ENCODE data around the gene CSNK2B. TPM values are rescaled to one million over a fixed set of nuclear protein-coding genes. Genes with fewer than 3 reads are reported as not detected.

The CSNK2B gene
- polyA plus RNA-seq, 3 donors from 2014 or later = 253 to 291 (median 289) TPM

GRCh38 chr6:31659649-31660380 is 6.1 kb upstream of the CSNK2B start:
- H3K27ac Mint-ChIP-seq = peak overlapping the region; percentile 83 to 93 (median 88)
- peaks cover 7 to 18% (median 8%) of the 10 kb centered on the region in 3 donors for H3K36me3 Mint-ChIP-seq
- peaks cover 77 to 84% of the 10 kb centered on the region in 2 donors for H3K4me1 Mint-ChIP-seq
- peaks cover 3 to 8% (median 6%) of the 10 kb centered on the region in 3 donors for H3K27me3 Mint-ChIP-seq (ENCODE audit: low read depth in 3 of 3)
- no peaks in the 10 kb centered on the region for H3K9me3 Mint-ChIP-seq
- peak in 1 of 3 donors; percentile 17 for DNase-seq
- H3K4me3 Mint-ChIP-seq = peak overlapping the region; percentile 87 to 91 (median 90)

- Mint-ChIP-seq H3K36me3 (peaks cover 8 to 19% (median 8%) of the 10 kb centered on the region in 3 donors), H3K9me3 (no peaks in the 10 kb centered on the region), H3K27me3 (ENCODE audit: low read depth in 3 of 3) (peaks cover 9 to 12% (median 11%) of the 10 kb centered on the region in 3 donors), H3K4me1 (peaks cover 73 to 78% of the 10 kb centered on the region in 2 donors), H3K27ac (peak within 1 kb of the TSS; percentile 83 to 95 (median 92)), H3K4me3 (peak within 1 kb of the TSS; percentile 87 to 91 (median 90))
- DNase-seq = peak; percentile 76 to 79 (median 78)
Observed at GRCh38 chr6:31660381-31661261, 5.3 kb upstream of the CSNK2B start, which contains the start of gene C6orf47. Gene C6orf47, minus strand, starts transcription at chr6:31660778. Its CDS starts 831 bp downstream, at chr6:31659947.

- H3K9me3 Mint-ChIP-seq = no peaks in the 10 kb centered on the region
- peaks cover 75 to 78% of the 10 kb centered on the region in 2 donors for H3K4me1 Mint-ChIP-seq
- peak overlapping the region; percentile 83 to 95 (median 92) for H3K27ac Mint-ChIP-seq
- peaks cover 4 to 19% (median 5%) of the 10 kb centered on the region in 3 donors for H3K36me3 Mint-ChIP-seq
- H3K4me3 Mint-ChIP-seq = peak overlapping the region; percentile 85 to 91 (median 88)
- DNase-seq = no peak
- peaks cover 12 to 16% (median 13%) of the 10 kb centered on the region in 3 donors for H3K27me3 Mint-ChIP-seq (ENCODE audit: low read depth in 3 of 3)
Observed at GRCh38 chr6:31661262-31662123, 4.4 kb upstream of the CSNK2B start.

- H3K4me1 Mint-ChIP-seq = peaks cover 76 to 79% of the 10 kb centered on the region in 2 donors
- H3K36me3 Mint-ChIP-seq = peaks cover 4 to 17% (median 4%) of the 10 kb centered on the region in 3 donors
- no peaks in the 10 kb centered on the region for H3K9me3 Mint-ChIP-seq
- H3K4me3 Mint-ChIP-seq = peak overlapping the region in 4 of 5 donors; percentile 40 to 91 (median 70)
- H3K27me3 Mint-ChIP-seq (ENCODE audit: low read depth in 3 of 3) = peaks cover 12 to 16% (median 13%) of the 10 kb centered on the region in 3 donors
- no peak for DNase-seq
- peak overlapping the region in 4 of 6 donors; percentile 37 to 70 (median 58) for H3K27ac Mint-ChIP-seq
Observed at GRCh38 chr6:31662124-31662723, 3.7 kb upstream of the CSNK2B start.

GRCh38 chr6:31663126-31663960 is 2.5 kb upstream of the CSNK2B start:
- Mint-ChIP-seq H3K9me3 (no peaks in the 10 kb centered on the region), H3K4me3 (peak overlapping the region; percentile 88 to 100 (median 97)), H3K4me1 (peaks cover 75 to 79% of the 10 kb centered on the region in 2 donors), H3K27me3 (ENCODE audit: low read depth in 3 of 3) (peaks cover 12 to 16% (median 13%) of the 10 kb centered on the region in 3 donors), H3K36me3 (peaks cover 4 to 22% (median 10%) of the 10 kb centered on the region in 3 donors), H3K27ac (peak overlapping the region; percentile 32 to 99 (median 98))
- no peak for DNase-seq

GRCh38 chr6:31663961-31664789 is 1.7 kb upstream of the CSNK2B start:
- peak in 1 of 3 donors; percentile 12 for DNase-seq
- H3K4me1 Mint-ChIP-seq = peaks cover 69 to 74% of the 10 kb centered on the region in 2 donors
- H3K27me3 Mint-ChIP-seq (ENCODE audit: low read depth in 3 of 3) = peaks cover 12 to 16% (median 13%) of the 10 kb centered on the region in 3 donors
- peaks cover 4 to 29% (median 10%) of the 10 kb centered on the region in 3 donors for H3K36me3 Mint-ChIP-seq
- no peaks in the 10 kb centered on the region for H3K9me3 Mint-ChIP-seq
- peak overlapping the region; percentile 88 to 100 (median 97) for H3K4me3 Mint-ChIP-seq
- peak overlapping the region; percentile 95 to 99 (median 99) for H3K27ac Mint-ChIP-seq

GRCh38 chr6:31664790-31665500 is 935 bp upstream of the CSNK2B start, which contains the start of gene GPANK1:
Gene GPANK1, minus strand, starts transcription at chr6:31664997. Its CDS starts 519 bp downstream, at chr6:31664478.
- H3K36me3 Mint-ChIP-seq = peaks cover 4 to 34% (median 10%) of the 10 kb centered on the region in 3 donors
- peak within 1 kb of the TSS; percentile 95 to 99 (median 99) for H3K27ac Mint-ChIP-seq
- peak within 1 kb of the TSS; percentile 88 to 100 (median 97) for H3K4me3 Mint-ChIP-seq
- DNase-seq = peak; percentile 88 to 91 (median 90)
- H3K4me1 Mint-ChIP-seq = peaks cover 61 to 66% of the 10 kb centered on the region in 2 donors
- H3K27me3 Mint-ChIP-seq (ENCODE audit: low read depth in 3 of 3) = peaks cover 12 to 16% (median 13%) of the 10 kb centered on the region in 3 donors
- H3K9me3 Mint-ChIP-seq = no peaks in the 10 kb centered on the region

GRCh38 chr6:31666337-31666965 is 571 bp downstream of the CSNK2B start:
- Mint-ChIP-seq H3K4me1 (peaks cover 50 to 54% of the 10 kb centered on the region in 2 donors), H3K27me3 (ENCODE audit: low read depth in 3 of 3) (peaks cover 12 to 16% (median 13%) of the 10 kb centered on the region in 3 donors), H3K36me3 (peaks cover 4 to 45% (median 15%) of the 10 kb centered on the region in 3 donors), H3K9me3 (no peaks in the 10 kb centered on the region), H3K4me3 (peak overlapping the region; percentile 88 to 100 (median 97)), H3K27ac (peak overlapping the region; percentile 95 to 99 (median 99))
- DNase-seq = no peak

GRCh38 chr6:31669676-31670075 is 3.8 kb downstream of the CSNK2B start, which contains the start of gene LY6G5B:
Gene LY6G5B, plus strand, starts transcription at chr6:31669976. Its CDS starts 975 bp downstream, at chr6:31670951.
- Mint-ChIP-seq H3K4me3 (no peak within 1 kb of the TSS), H3K27me3 (ENCODE audit: low read depth in 3 of 3) (peaks cover 9 to 14% (median 11%) of the 10 kb centered on the region in 3 donors), H3K4me1 (peaks cover 28 to 34% of the 10 kb centered on the region in 2 donors), H3K27ac (peak within 1 kb of the TSS in 1 of 6 donors; percentile 23), H3K9me3 (no peaks in the 10 kb centered on the region), H3K36me3 (peaks cover 11 to 47% (median 17%) of the 10 kb centered on the region in 3 donors)
- DNase-seq = no peak

- DNase-seq = no peak
- peaks cover 16 to 22% of the 10 kb centered on the region in 2 donors for H3K4me1 Mint-ChIP-seq
- peaks cover 0 to 8% (median 4%) of the 10 kb centered on the region in 3 donors for H3K27me3 Mint-ChIP-seq (ENCODE audit: low read depth in 3 of 3)
- no peaks in the 10 kb centered on the region for H3K9me3 Mint-ChIP-seq
- H3K27ac Mint-ChIP-seq = peak overlapping the region in 1 of 6 donors; percentile 61
- no peak overlapping the region for H3K4me3 Mint-ChIP-seq
- peaks cover 9 to 11% (median 10%) of the 10 kb centered on the region in 3 donors for H3K36me3 Mint-ChIP-seq
Observed at GRCh38 chr6:31676322-31676903, 10.5 kb downstream of the CSNK2B start.
